CD1c-positive myeloid dendritic cell (primary cell): ENCODE measurements around the gene NDFIP1.
A peak's percentile ranks its signal among the peaks of the same experiment; 100 is the strongest.
"Not testable (repeated sequence)": the region's sequence is repeated elsewhere in the genome, so short reads cannot be mapped to it uniquely, and the experiment has no call there.

Experiments used
- DNase-seq: peaks from one replicate; pipeline ENCODE4 v3.0.0-alpha.2; 2016; ENCODE audit errors: extremely low spot score

NDFIP1 gene

DNA sequence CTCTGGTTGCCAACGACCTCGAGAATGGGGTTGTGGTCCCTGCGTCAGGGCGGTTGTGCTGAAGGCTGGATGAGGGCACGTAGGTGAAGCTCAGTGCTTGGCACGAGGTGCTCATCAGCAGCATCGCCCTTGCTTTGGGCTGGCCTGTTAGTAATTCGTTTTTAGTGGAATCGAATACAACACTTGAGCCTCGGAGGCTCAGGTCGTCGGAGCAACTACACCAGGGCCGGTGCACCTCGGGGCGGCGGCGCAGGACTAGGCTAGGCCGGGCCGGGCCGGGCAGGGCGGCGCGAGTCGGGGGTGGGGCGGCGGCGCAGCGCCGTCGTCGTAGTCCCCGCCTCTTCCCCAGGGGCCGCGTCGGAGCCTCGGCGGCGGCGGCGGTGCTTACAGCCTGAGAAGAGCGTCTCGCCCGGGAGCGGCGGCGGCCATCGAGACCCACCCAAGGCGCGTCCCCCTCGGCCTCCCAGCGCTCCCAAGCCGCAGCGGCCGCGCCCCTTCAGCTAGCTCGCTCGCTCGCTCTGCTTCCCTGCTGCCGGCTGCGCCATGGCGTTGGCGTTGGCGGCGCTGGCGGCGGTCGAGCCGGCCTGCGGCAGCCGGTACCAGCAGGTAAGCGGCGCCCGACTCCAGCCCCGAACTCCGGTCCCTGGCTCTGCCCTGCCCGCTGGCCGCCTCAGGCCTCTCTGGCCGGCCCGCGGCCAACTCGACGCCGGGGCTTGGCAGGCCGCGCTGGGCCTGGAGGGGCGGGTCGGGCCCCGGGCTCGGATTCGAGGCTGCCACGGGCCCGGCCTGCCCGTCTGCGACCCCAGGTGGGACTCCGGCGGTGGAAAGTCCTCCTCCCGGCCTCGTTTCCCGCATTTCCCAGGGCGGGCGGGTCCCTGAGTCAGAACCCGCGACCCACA is at the start of gene NDFIP1:
NDFIP1 (plus strand) TSS at position 348 of the 899 bp plus-strand sequence; CDS start at position 544, 196 bp downstream.
- DNase-seq = peak; percentile 89

- no peak for DNase-seq
Measured at GRCh38 chr5:142059304-142059940, 49.2 kb upstream of the NDFIP1 start.

DNA sequence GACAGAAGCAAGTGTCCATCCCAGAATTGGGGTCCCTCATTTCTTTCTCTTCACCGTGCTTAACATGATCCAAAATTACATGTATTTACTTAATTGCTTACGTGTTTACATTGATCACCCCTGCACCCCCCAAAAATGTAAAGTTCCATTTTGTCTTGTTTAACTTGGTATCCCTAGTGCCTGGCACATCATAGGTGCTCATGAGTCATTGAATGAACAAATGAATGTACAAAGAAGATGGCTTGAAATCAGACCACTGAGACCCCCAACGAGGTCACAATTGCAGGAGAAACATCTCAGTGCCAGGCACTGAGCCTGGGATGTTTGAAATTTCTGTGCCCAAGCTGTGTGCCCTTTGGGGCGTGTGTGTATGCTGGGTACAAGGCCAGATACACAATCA is 45.2 kb upstream of the NDFIP1 start:
- DNase-seq = no peak

- DNase-seq = peak; percentile 40
Measured at GRCh38 chr5:142063878-142064331, 44.7 kb upstream of the NDFIP1 start.

- peak; percentile 46 for DNase-seq
Measured at GRCh38 chr5:142065273-142065672, 43.3 kb upstream of the NDFIP1 start.

DNA sequence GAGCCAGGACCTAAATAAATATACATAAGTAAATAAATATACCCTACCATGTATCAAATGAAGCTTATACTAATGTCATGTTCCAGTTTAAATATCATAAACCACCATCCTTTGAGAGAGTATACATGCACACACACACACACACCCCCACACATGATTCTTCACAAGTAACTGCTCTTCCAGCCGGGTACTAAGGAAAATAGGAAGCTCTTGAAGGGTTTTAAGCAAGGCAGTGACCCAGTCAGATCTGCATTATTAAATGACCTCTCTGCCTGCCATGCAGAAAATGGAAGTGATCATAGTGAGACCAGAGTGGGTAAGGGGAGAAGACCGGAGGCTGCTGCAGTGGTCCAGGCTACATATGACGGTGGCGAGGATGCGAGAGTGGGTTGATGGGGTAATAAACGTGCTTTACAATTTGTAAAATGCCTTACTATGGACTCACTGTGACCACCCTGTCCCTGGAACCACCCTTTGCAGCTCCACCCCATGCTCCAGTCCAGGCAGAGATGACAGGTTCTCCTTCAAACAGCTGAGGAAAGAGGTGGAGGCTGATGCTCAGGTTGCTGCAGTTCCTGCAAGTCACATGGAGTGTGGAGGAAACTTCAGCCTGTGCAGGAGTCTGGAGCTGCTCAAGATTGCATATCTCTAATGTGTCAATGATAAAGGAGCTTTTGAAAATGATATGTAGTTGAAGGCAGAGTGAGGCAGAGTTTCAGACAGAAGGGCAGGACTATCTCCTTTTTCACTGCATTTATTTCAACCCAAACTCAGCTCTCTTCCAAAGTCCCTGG is 38.8 kb upstream of the NDFIP1 start:
- DNase-seq = peak; percentile 50

DNA sequence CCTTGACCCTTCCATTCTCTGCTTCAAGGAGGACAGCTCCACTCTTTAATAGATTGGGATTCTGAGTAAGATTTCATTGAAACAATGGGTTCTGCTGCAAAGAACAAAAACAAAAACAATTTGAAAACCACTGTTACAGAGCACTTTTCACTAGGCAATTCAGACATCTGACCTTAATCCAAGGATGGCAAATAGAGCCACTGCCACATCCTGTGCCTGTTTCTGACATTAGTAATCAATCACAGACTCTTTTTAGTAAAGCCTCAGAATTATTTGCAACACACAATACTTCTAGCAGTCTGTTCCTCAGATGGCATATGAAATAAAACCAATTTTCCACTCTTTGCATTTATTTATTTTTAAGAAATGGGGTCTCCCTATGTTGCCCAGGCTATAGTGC is 37.8 kb upstream of the NDFIP1 start:
- DNase-seq = no peak

DNA sequence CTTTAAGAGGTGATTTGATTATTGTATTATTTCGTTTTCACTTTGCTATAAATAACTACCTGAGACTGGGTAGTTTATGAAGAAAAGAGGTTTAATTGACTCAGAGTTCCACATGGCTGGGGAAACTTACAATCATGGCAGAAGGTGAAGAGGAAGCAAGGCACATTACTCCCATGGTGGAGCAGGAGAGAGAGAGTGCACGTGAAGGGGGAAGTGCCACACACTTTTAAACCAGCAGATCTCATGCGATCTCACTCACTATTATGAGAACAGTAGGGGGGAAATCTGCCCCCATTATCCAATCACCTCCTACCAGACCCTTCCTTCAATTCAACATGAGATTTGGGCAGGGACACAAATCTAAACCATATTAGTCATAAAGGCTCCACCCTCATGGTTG is 36.1 kb upstream of the NDFIP1 start:
- peak; percentile 29 for DNase-seq

DNA sequence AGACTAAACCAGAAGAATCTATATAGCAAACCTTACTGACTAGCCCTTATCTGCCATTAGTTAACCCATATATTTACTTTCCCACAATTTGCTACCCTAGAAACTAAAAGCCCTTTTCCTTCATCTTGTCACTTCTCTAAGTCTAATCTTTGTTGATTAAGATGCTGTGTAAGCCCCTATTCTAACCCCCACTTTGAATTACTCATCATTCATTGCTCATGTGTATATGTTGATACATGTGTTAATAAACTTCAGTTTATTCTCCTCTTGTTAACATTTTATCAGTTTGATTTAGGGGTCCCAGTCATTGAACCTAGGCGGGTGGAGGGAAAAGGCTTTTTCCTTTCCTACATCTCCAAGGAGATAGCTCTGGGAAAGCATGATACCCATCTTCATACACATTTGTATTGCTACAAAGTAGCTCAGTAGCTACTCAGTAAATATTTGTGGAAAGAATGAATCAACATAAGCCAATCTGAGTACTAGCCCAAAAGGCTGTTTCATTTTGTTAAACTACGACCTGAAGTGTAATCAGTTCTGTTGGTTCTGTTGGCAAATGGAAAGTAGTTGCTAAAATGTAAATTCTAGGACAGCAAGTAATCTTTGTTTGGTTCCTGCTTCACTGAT is 35.1 kb upstream of the NDFIP1 start:
- DNase-seq = no peak

DNA sequence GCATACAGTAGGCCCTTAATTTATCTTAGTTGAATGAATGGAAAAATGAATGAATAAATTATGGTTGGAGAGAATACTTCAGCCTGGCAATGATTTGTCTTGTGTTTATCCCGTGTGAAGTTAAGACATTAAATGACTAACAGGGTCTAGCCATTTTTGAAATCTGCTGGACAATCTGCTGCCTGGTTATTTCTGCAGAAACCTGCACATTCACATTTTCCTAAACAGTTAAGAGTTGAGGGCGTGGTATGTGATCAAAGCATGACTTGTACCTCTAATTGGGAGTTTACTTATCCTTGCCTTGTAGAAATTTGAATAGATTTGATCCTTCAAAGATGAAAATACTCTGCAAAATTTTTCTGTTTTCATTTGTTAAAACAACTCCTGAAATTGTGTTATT is 34.6 kb upstream of the NDFIP1 start:
- no peak for DNase-seq

DNA sequence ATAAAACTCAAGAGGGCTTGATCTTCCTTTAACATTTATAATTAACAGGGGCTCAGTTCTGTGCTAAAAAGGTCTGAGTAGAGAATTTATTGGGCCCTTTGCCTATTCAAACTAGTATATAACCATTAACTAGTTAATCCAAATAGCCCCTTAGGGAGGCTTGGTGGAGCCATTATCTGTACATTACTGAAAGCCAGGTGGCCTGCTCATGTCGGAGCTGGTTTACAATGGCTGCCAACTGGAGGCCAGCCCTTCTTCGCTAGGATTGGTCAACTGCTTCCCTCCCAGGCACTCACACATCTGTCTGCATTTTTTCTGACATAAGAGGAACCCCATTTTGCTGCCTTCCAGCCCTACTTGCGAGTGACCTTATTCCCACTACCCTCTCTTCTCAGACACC is 30.4 kb upstream of the NDFIP1 start:
- no peak for DNase-seq

GRCh38 chr5:142078706-142079105 is 29.9 kb upstream of the NDFIP1 start:
- DNase-seq = no peak

DNA sequence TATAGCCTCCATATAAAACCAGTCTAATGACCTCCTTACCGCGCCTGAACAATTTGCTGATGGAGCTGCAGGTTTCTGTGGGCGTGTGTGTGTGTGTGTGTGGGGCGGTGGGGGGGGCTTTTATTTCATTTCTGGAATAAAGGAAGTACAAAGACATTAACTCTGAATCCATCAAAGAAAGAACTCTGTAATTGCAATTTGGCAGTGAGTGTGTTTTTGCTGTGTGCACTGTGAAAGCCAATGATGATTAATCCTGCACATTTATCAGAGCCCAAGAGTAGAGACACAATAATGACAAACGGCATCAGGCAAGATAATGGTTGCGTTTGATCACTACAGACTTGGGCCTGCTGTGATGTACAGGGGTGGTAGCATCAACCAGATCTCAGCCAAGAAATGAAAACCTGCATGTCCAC is 29.3 kb upstream of the NDFIP1 start:
- DNase-seq = no peak

DNA sequence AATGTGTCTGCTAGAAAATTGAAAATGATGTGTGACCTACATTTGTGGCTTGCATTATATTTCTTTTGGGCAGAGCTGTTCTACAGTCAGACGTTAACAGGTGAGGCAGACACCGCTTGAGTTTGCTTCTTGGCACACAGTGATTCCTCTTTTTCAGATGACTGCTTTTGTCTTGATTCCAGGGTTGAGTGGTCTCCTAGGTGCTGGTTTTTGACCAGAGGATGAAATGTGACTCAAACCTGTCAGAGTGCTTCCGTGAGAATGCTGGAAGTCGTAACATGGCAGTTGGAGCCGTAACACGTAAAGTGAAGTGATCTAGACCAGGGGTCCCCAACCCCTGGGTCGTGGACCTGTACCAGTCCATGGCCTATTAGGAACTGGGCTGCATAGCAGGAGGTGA is 28.3 kb upstream of the NDFIP1 start:
- no peak for DNase-seq

GRCh38 chr5:142082182-142082781 is 26.3 kb upstream of the NDFIP1 start:
- no peak for DNase-seq

- DNase-seq = no peak
Measured at GRCh38 chr5:142086229-142086628, 22.4 kb upstream of the NDFIP1 start.

- DNase-seq = no peak
Measured at GRCh38 chr5:142086679-142087078, 21.9 kb upstream of the NDFIP1 start.

DNA sequence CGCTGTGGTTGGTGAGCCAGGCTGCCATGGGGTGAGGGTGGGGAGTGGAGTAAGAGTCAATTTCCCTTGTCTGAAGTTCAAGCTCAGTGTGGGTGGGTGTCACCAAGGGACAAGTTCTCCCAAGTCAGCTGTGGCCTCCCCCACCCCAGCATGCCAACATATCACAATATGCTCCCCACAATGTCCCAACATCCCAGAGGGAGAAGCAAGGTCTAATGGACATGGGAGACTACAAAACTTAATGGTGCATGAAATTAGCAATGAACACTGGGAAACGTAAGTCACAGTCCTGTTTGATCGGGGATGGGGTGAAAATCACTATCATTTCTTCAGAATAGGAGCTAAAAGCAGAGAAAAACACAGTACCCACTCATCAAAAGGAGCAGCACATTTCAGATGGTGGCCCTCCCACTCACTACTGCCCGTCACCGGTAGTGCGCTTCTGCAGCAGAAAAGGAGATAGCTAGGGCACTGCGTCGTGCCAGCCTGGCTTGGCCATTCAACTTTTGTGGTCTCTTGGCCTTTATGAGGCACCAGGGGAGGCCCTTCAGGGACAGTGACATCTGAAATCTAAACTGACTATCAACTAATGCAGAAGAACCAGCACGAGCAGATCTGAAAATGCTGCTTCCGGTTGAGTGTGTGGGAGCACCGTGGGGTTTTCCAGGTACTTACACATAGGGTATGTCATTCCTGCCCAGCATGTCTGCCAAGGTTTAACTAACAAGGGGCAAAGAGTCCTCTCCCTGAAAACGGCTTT is 20.5 kb upstream of the NDFIP1 start:
- no peak for DNase-seq

GRCh38 chr5:142088855-142089479 is 19.6 kb upstream of the NDFIP1 start:
- DNase-seq = not testable (repeated sequence)

DNA sequence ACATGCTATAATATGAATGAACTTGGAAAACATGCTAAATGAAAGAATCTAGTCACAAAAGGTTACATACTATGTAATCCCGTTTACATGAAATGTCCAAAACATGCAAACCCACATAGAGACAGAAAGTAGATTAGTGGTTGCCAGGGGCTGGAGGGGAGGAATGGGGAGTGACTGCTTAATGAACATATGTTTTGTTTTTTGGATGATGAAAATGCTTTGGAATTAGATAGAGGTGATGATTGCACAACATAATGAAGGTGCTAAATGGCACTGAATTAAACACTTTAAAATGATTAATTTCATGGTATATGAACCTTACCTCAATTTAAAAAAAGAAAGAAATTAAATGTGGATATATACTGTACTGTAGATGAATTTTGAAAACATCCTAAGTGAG is 17.6 kb upstream of the NDFIP1 start:
- no peak for DNase-seq
